Gastrocnemius medialis (tissue), 4 donors: ENCODE results near the gene GAS2L1. TPM values are rescaled to one million over a fixed set of nuclear protein-coding genes. Genes with fewer than 3 reads are reported as not detected.

Experiments
- ATAC-seq, 2 donors: fragments of 150-250 bp; one replicate each; pipeline ENCODE4 v1.9.1; 2016
- DNase-seq, 2 donors: peaks; one replicate each; pipeline ENCODE4 v3.0.0-alpha.2; 2019
- H3K27ac ChIP-seq, 4 donors: fragments of 200-600 bp; sonication (generic); 1 replicate in 1 of 4; 2 replicates in 3 of 4; pipeline ENCODE4 v1.5.1; 2016 to 2018; ENCODE audit warnings: mild to moderate bottlenecking in 2 of 4, moderate library complexity in 1 of 4
- H3K27me3 ChIP-seq, 3 donors: fragments of 200-600 bp; sonication (generic) in 2 of 3; 1 replicate in 1 of 3; 2 replicates in 2 of 3; pipeline versions ENCODE4 v1.5.1 to v1.6.0; 2016 to 2019; ENCODE audit warnings: mild to moderate bottlenecking in 1 of 3, moderate library complexity in 1 of 3
- H3K36me3 ChIP-seq, 2 donors: fragments of 200-600 bp; sonication (generic) in 1 of 2; one replicate each; pipeline ENCODE4 v1.5.1; 2017 to 2018
- H3K4me1 ChIP-seq, 2 donors: fragments of 200-600 bp; sonication (generic) in 1 of 2; one replicate each; pipeline ENCODE4 v1.5.1; 2016 to 2017; ENCODE audit warnings: mild to moderate bottlenecking in 2 of 2
- H3K4me3 ChIP-seq, 4 donors: fragments of 200-600 bp; sonication (generic) in 3 of 4; 1 replicate in 1 of 4; 2 replicates in 3 of 4; pipeline ENCODE4 v1.5.1; 2016 to 2019; ENCODE audit warnings: mild to moderate bottlenecking in 2 of 4
- H3K9me3 ChIP-seq, 3 donors: fragments of 200-600 bp; sonication (generic) in 2 of 3; 1 replicate in 1 of 3; 2 replicates in 2 of 3; pipeline ENCODE4 v1.5.1; 2016 to 2019
- CTCF ChIP-seq, 5 experiments: fragments of 450-650 bp in 3 of 5; fragments of 200-600 bp in 2 of 5; sonication (generic) in 2 of 5; IDR thresholded peaks in 4 of 5; conservative IDR thresholded peaks in 1 of 5; 1 replicate in 4 of 5; 2 replicates in 1 of 5; pipeline ENCODE4 v1.5.1; 2016 to 2019; ENCODE audit warnings: antibody characterized with exemption in 5 of 5, mild to moderate bottlenecking in 3 of 5, moderate library complexity in 3 of 5
- POLR2A ChIP-seq, 2 donors: fragments of 450-650 bp; IDR thresholded peaks; one replicate each; pipeline ENCODE4 v1.6.1; 2017; ENCODE audit warnings: antibody characterized with exemption in 2 of 2, mild to moderate bottlenecking in 2 of 2, moderate library complexity in 2 of 2
- in situ Hi-C, 4 donors: fragments of 200-750 bp; cut with MboI; loops; one replicate each; pipeline versions ENCODE4 v1.15.0 to v1.8.0; 2017; ENCODE audit warnings: low sequenced_read_pairs in 4 of 4
- intact Hi-C: fragments of 100-400 bp; cut with DNase I; formaldehyde crosslinking; loops from one replicate; pipeline ENCODE4 v1.15.1; 2023; ENCODE audit warnings: low total_unique reads
- total RNA-seq, 4 donors: library from RNA; depleted of rRNA; stranded (reverse); fragments of >200 nt; gene quantifications; one replicate each; pipeline versions ENCODE4 v1.1.0 to v1.2.3, GENCODE V29; 2016

Gene GAS2L1
- total RNA-seq, 4 donors from 2014 or later = 4.8 to 23.0 (median 6.6) TPM

- H3K27ac ChIP-seq = peak overlapping the region; percentile 80 to 89 (median 83)
- in situ Hi-C loops = loop anchor here in 1 of 4 donors (10.0 kb wide), 1 partner anchor 88 kb away; no protein-coding TSS in a partner anchor
- no peaks in the 10 kb centered on the region for H3K9me3 ChIP-seq
- peaks cover 0 to 3% (median 0%) of the 10 kb centered on the region in 3 donors for H3K27me3 ChIP-seq
- intact Hi-C loops = loop anchor here (1.0 to 2.0 kb wide), 5 partner anchors 22 to 81 kb away; partner anchors contain the start of genes AP1B1 and EWSR1
- H3K4me1 ChIP-seq = peaks cover 32 to 52% of the 10 kb centered on the region in 2 donors
- peak; percentile 66 to 70 for DNase-seq
- ATAC-seq = peak; percentile 76 to 78
- H3K4me3 ChIP-seq = peak overlapping the region; percentile 84 to 98 (median 94)
- H3K36me3 ChIP-seq = no peaks in the 10 kb centered on the region
- TF ChIP-seq CTCF (IDR thresholded peaks at IDR 0.05 in 4 of 5, conservative IDR thresholded peaks at IDR 0.05 in 1 of 5) (peak in 1 of 5 experiments; percentile 41), POLR2A (IDR thresholded peaks at IDR 0.05) (peak; percentile 59 to 60)
Measured at GRCh38 chr22:29306835-29307595, 565 bp downstream of the GAS2L1 start.

- ATAC-seq = no peak
- H3K4me1 ChIP-seq = peaks cover 32 to 48% of the 10 kb centered on the region in 2 donors
Measured at GRCh38 chr22:29307596-29308147, 1.2 kb downstream of the GAS2L1 start.

GRCh38 chr22:29308148-29308790 lies 1.8 kb downstream of the GAS2L1 start:
- peaks cover 32 to 48% of the 10 kb centered on the region in 2 donors for H3K4me1 ChIP-seq
- intact Hi-C loops = no loop called here
- H3K9me3 ChIP-seq = no peaks in the 10 kb centered on the region
- DNase-seq (no peak), ATAC-seq (no peak)
- in situ Hi-C loops = loop anchor here in 1 of 4 donors (10.0 kb wide), 1 partner anchor 87 kb away; no protein-coding TSS in a partner anchor
- H3K27me3 ChIP-seq = peaks cover under 1 to 6% (median 5%) of the 10 kb centered on the region in 3 donors
- peak overlapping the region; percentile 84 to 98 (median 94) for H3K4me3 ChIP-seq
- peak overlapping the region; percentile 80 to 89 (median 83) for H3K27ac ChIP-seq
- no peak for TF ChIP-seq CTCF (IDR thresholded peaks at IDR 0.05 in 4 of 5, conservative IDR thresholded peaks at IDR 0.05 in 1 of 5)
- no peak for TF ChIP-seq POLR2A (IDR thresholded peaks at IDR 0.05)
- H3K36me3 ChIP-seq = no peaks in the 10 kb centered on the region

More at GRCh38 chr22:29307596-29308147, 1.2 kb downstream of the GAS2L1 start:
- no peak for DNase-seq
- intact Hi-C loops (loop anchor here (2.0 kb wide), 1 partner anchor 29 kb away; no protein-coding TSS in a partner anchor), in situ Hi-C loops (loop anchor here in 1 of 4 donors (10.0 kb wide), 1 partner anchor 87 kb away; no protein-coding TSS in a partner anchor)
- Histone ChIP-seq H3K27ac (peak overlapping the region; percentile 80 to 89 (median 83)), H3K27me3 (peaks cover 0 to 3% (median 0%) of the 10 kb centered on the region in 3 donors), H3K9me3 (no peaks in the 10 kb centered on the region), H3K4me3 (peak overlapping the region; percentile 84 to 98 (median 94)), H3K36me3 (no peaks in the 10 kb centered on the region)
- no peak for TF ChIP-seq POLR2A (IDR thresholded peaks at IDR 0.05)
- no peak for TF ChIP-seq CTCF (IDR thresholded peaks at IDR 0.05 in 4 of 5, conservative IDR thresholded peaks at IDR 0.05 in 1 of 5)

- Histone ChIP-seq H3K4me1 (peaks cover 32 to 52% of the 10 kb centered on the region in 2 donors), H3K4me3 (peak overlapping the region; percentile 84 to 98 (median 94)), H3K27me3 (peaks cover 6 to 11% (median 9%) of the 10 kb centered on the region in 3 donors), H3K9me3 (no peaks in the 10 kb centered on the region), H3K36me3 (no peaks in the 10 kb centered on the region), H3K27ac (peak overlapping the region; percentile 80 to 89 (median 83))
- intact Hi-C loops (no loop called here), in situ Hi-C loops (loop anchor here in 1 of 4 donors (10.0 kb wide), 1 partner anchor 86 kb away; no protein-coding TSS in a partner anchor)
- TF ChIP-seq POLR2A (IDR thresholded peaks at IDR 0.05) (no peak), CTCF (IDR thresholded peaks at IDR 0.05 in 4 of 5, conservative IDR thresholded peaks at IDR 0.05 in 1 of 5) (no peak)
- ATAC-seq (no peak), DNase-seq (no peak)
Measured at GRCh38 chr22:29308791-29309262, 2.4 kb downstream of the GAS2L1 start.
